H1 (cell line): ENCODE results near the gene TRMT10B.

Experiments
- EZH2 ChIP-seq: fragments of 200-600 bp; sonication (generic); IDR thresholded peaks from 2 replicates; pipeline ENCODE4 v1.7.1; 2012; ENCODE audit warnings: low read depth, mild to moderate bottlenecking, moderate library complexity, low read length, inconsistent platforms; ENCODE audit not compliant: severe bottlenecking
- POLR2AphosphoS5 ChIP-seq: IDR thresholded peaks from 2 replicates; pipeline ENCODE4 v1.6.1; 2011; ENCODE audit warnings: low read depth, low read length
- ZNF274 ChIP-seq: IDR thresholded peaks from 2 replicates; pipeline ENCODE4 v1.7.0; 2012; ENCODE audit warnings: low read length, borderline replicate concordance; ENCODE audit errors: extremely low read depth
- TF ChIP-seq, protein P1 (sequence below), 3 experiments: IDR thresholded peaks; 1 replicate in 2 of 3; 2 replicates in 1 of 3; pipeline versions ENCODE4 v1.5.1 to v1.6.1; 2011; ENCODE audit warnings: low read length in 3 of 3, mild to moderate bottlenecking in 3 of 3, inconsistent platforms in 2 of 3, low read depth in 1 of 3, moderate library complexity in 1 of 3; ENCODE audit not compliant: insufficient read depth in 1 of 3; ENCODE audit errors: control extremely low read depth in 1 of 3

DNA sequence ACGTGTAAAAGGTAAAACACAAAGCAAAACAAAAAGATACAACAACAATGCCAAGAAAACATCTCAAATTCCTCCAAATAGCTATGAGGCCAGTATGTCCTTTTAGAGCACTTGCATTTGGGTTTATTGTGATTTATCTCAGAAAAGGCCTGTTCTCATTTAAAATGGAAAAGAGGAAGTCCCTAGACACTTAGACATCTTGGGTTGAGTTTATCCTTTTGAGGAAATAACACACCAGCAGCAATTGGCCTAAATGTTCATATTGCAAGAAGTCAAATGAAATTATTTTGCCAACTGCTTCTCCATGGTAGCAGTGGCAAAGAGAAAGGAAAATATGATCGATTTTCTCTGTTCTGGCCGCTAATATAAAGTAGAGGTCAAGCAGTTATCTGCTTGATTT is 43.6 kb upstream of the TRMT10B start:
- no peak for TF ChIP-seq POLR2AphosphoS5
- TF ChIP-seq, protein P1, sequence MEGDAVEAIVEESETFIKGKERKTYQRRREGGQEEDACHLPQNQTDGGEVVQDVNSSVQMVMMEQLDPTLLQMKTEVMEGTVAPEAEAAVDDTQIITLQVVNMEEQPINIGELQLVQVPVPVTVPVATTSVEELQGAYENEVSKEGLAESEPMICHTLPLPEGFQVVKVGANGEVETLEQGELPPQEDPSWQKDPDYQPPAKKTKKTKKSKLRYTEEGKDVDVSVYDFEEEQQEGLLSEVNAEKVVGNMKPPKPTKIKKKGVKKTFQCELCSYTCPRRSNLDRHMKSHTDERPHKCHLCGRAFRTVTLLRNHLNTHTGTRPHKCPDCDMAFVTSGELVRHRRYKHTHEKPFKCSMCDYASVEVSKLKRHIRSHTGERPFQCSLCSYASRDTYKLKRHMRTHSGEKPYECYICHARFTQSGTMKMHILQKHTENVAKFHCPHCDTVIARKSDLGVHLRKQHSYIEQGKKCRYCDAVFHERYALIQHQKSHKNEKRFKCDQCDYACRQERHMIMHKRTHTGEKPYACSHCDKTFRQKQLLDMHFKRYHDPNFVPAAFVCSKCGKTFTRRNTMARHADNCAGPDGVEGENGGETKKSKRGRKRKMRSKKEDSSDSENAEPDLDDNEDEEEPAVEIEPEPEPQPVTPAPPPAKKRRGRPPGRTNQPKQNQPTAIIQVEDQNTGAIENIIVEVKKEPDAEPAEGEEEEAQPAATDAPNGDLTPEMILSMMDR (IDR thresholded peaks at IDR 0.05; ENCODE audit: control extremely low read depth in 1 of 3, insufficient read depth in 1 of 3, low read depth in 1 of 3, low read length in 3 of 3): no peak
- TF ChIP-seq ZNF274: no peak
- TF ChIP-seq EZH2: no peak
